ENCODE measurements around the gene CSTF2.

Gene CSTF2

GRCh38 chrX:100831219-100831946 lies 11.2 kb downstream of the CSTF2 start:
- H4K20me1 ChIP-seq (ENCODE audit: insufficient read depth, low read length, poor library complexity, severe bottlenecking) = no peaks in the 10 kb centered on the region
- no peak overlapping the region for H3K4me3 ChIP-seq (ENCODE audit: low read length, poor library complexity, severe bottlenecking)
- peaks cover 5% of the 10 kb centered on the region for H3K4me1 ChIP-seq (ENCODE audit: insufficient read depth, low read length, poor library complexity, severe bottlenecking)
- no peaks in the 10 kb centered on the region for H3K27me3 ChIP-seq (ENCODE audit: insufficient read depth, low read length, poor library complexity, severe bottlenecking)
- no peak overlapping the region for H3K9ac ChIP-seq (ENCODE audit: low read depth, low read length, poor library complexity, severe bottlenecking)
- no peaks in the 10 kb centered on the region for H3K9me2 ChIP-seq (replicated peaks; ENCODE audit: low read depth, low read length)
- H3K9me3 ChIP-seq (ENCODE audit: insufficient read depth, low read depth, low read length) = no peaks in the 10 kb centered on the region
- TF ChIP-seq EZH2phosphoT487 (IDR thresholded peaks at IDR 0.05; ENCODE audit: borderline replicate concordance) = no peak
- TF ChIP-seq, protein P1, sequence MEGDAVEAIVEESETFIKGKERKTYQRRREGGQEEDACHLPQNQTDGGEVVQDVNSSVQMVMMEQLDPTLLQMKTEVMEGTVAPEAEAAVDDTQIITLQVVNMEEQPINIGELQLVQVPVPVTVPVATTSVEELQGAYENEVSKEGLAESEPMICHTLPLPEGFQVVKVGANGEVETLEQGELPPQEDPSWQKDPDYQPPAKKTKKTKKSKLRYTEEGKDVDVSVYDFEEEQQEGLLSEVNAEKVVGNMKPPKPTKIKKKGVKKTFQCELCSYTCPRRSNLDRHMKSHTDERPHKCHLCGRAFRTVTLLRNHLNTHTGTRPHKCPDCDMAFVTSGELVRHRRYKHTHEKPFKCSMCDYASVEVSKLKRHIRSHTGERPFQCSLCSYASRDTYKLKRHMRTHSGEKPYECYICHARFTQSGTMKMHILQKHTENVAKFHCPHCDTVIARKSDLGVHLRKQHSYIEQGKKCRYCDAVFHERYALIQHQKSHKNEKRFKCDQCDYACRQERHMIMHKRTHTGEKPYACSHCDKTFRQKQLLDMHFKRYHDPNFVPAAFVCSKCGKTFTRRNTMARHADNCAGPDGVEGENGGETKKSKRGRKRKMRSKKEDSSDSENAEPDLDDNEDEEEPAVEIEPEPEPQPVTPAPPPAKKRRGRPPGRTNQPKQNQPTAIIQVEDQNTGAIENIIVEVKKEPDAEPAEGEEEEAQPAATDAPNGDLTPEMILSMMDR (conservative IDR thresholded peaks at IDR 0.05; ENCODE audit: low read length) = no peak
- no peaks in the 10 kb centered on the region for H3F3A ChIP-seq (ENCODE audit: low read depth)
- no peak overlapping the region for H2AFZ ChIP-seq (ENCODE audit: low read length)
- H3K36me3 ChIP-seq (ENCODE audit: insufficient read depth, low read length) = peaks cover 43% of the 10 kb centered on the region; the same call in 1 of the 2 replicates
- H3K79me2 ChIP-seq (ENCODE audit: insufficient read depth, low read length) = no peaks in the 10 kb centered on the region
- no peak overlapping the region for H3K4me2 ChIP-seq (ENCODE audit: low read depth, low read length, poor library complexity, severe bottlenecking)

DNA sequence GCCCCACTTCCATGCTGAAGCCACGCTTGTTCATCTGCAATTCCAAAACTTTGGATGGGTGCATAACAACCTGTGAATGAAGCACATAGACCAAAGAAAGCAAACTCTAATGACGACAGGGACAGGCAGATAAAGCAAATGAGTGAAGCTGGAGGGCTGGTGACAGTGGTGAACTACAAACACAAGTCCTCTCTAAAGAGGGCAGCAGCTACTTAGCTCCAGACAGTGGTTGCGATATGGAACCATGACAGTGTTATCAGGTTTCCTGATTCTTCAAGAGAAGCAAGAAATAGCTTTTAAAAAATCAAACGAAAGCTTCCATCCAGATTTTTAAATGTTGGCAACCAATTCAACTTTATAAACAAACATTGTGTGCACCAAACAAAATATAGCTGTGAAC lies 30.1 kb downstream of the CSTF2 start:
- no peaks in the 10 kb centered on the region for H3K4me1 ChIP-seq (ENCODE audit: insufficient read depth, low read length, poor library complexity, severe bottlenecking)
- H3K9me3 ChIP-seq (ENCODE audit: insufficient read depth, low read depth, low read length) = no peaks in the 10 kb centered on the region
- H3K4me2 ChIP-seq (ENCODE audit: low read depth, low read length, poor library complexity, severe bottlenecking) = no peak overlapping the region
- H2AFZ ChIP-seq (ENCODE audit: low read length) = no peak overlapping the region
- H4K20me1 ChIP-seq (ENCODE audit: insufficient read depth, low read length, poor library complexity, severe bottlenecking) = no peaks in the 10 kb centered on the region
- H3K9ac ChIP-seq (ENCODE audit: low read depth, low read length, poor library complexity, severe bottlenecking) = no peak overlapping the region
- H3F3A ChIP-seq (ENCODE audit: low read depth) = no peaks in the 10 kb centered on the region
- no peak overlapping the region for H3K4me3 ChIP-seq (ENCODE audit: low read length, poor library complexity, severe bottlenecking)
- no peaks in the 10 kb centered on the region for H3K27me3 ChIP-seq (ENCODE audit: insufficient read depth, low read length, poor library complexity, severe bottlenecking)
- no peaks in the 10 kb centered on the region for H3K9me2 ChIP-seq (replicated peaks; ENCODE audit: low read depth, low read length)
- TF ChIP-seq, protein P1 (conservative IDR thresholded peaks at IDR 0.05; ENCODE audit: low read length) = no peak
- no peak for TF ChIP-seq EZH2phosphoT487 (IDR thresholded peaks at IDR 0.05; ENCODE audit: borderline replicate concordance)
- H3K36me3 ChIP-seq (ENCODE audit: insufficient read depth, low read length) = no peaks in the 10 kb centered on the region
- no peaks in the 10 kb centered on the region for H3K79me2 ChIP-seq (ENCODE audit: insufficient read depth, low read length)

DNA sequence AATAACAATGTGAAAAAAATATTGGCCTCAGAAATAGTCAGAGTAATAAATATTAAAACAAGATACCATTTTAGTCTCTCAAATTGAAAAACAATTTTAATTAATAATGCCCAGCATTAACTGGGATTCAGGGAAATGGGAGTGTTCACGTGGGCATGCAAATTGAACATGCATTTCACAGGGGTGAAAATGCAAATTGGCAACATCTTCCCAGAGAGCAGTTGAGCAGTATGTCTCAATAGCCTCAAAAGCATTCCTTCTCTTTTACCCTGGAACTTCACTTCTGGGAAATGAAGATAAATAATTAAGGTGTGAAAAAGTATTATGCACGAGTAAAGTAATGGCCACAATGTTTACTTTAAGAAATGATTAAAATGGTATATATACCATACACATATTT lies 32.6 kb downstream of the CSTF2 start:
- no peaks in the 10 kb centered on the region for H3K27me3 ChIP-seq (ENCODE audit: insufficient read depth, low read length, poor library complexity, severe bottlenecking)
- no peak overlapping the region for H3K4me3 ChIP-seq (ENCODE audit: low read length, poor library complexity, severe bottlenecking)
- H3K9me2 ChIP-seq (replicated peaks; ENCODE audit: low read depth, low read length) = no peaks in the 10 kb centered on the region
- no peaks in the 10 kb centered on the region for H3K9me3 ChIP-seq (ENCODE audit: insufficient read depth, low read depth, low read length)
- H3F3A ChIP-seq (ENCODE audit: low read depth) = no peaks in the 10 kb centered on the region
- no peaks in the 10 kb centered on the region for H3K36me3 ChIP-seq (ENCODE audit: insufficient read depth, low read length)
- H3K4me1 ChIP-seq (ENCODE audit: insufficient read depth, low read length, poor library complexity, severe bottlenecking) = no peaks in the 10 kb centered on the region
- no peak overlapping the region for H3K4me2 ChIP-seq (ENCODE audit: low read depth, low read length, poor library complexity, severe bottlenecking)
- TF ChIP-seq EZH2phosphoT487 (IDR thresholded peaks at IDR 0.05; ENCODE audit: borderline replicate concordance) = no peak
- TF ChIP-seq, protein P1 (conservative IDR thresholded peaks at IDR 0.05; ENCODE audit: low read length) = no peak
- H2AFZ ChIP-seq (ENCODE audit: low read length) = no peak overlapping the region
- no peaks in the 10 kb centered on the region for H3K79me2 ChIP-seq (ENCODE audit: insufficient read depth, low read length)
- no peak overlapping the region for H3K9ac ChIP-seq (ENCODE audit: low read depth, low read length, poor library complexity, severe bottlenecking)
- no peaks in the 10 kb centered on the region for H4K20me1 ChIP-seq (ENCODE audit: insufficient read depth, low read length, poor library complexity, severe bottlenecking)

Data from Loucy (cell line).